Measurements from ENCODE around the gene SLC29A4. TPM values are rescaled to one million over a fixed set of nuclear protein-coding genes. Genes with fewer than 3 reads are reported as not detected.

SLC29A4 gene
- total RNA-seq, 1 experiment from 2014 or later = 27.7 TPM

- DNase-seq (ENCODE audit: low spot score) = no peak
- ChIA-PET CTCF (no interaction called here), POLR2A (ENCODE audit: low non-redundant PET) (no interaction called here)
- intact Hi-C loops (cut with micrococcal nuclease; ENCODE audit: unreplicated experiment) = no loop called here
- Histone ChIP-seq H3K4me1 (ENCODE audit: insufficient read depth, low read length, poor library complexity, severe bottlenecking) (no peaks in the 10 kb centered on the region), H3K27me3 (replicated peaks; ENCODE audit: insufficient read depth, low read depth, low read length, poor library complexity) (no peaks in the 10 kb centered on the region), H3K27ac (ENCODE audit: low read depth, low read length, poor library complexity, severe bottlenecking) (no peak overlapping the region), H3K4me3 (ENCODE audit: low read depth, low read length, poor library complexity, severe bottlenecking) (no peak overlapping the region), H3K36me3 (ENCODE audit: insufficient read depth, low read length, poor library complexity, severe bottlenecking) (peaks cover 9% of the 10 kb centered on the region), H3K9me3 (ENCODE audit: low read depth, low read length, poor library complexity, severe bottlenecking) (no peaks in the 10 kb centered on the region)
- no peak for TF ChIP-seq CTCF (conservative IDR thresholded peaks at IDR 0.05; ENCODE audit: low read depth, low read length)
- no TSS peak for BruUV-seq (replicated peaks)
Observed at GRCh38 chr7:5294169-5294987, 11.6 kb downstream of the SLC29A4 start.

DNA sequence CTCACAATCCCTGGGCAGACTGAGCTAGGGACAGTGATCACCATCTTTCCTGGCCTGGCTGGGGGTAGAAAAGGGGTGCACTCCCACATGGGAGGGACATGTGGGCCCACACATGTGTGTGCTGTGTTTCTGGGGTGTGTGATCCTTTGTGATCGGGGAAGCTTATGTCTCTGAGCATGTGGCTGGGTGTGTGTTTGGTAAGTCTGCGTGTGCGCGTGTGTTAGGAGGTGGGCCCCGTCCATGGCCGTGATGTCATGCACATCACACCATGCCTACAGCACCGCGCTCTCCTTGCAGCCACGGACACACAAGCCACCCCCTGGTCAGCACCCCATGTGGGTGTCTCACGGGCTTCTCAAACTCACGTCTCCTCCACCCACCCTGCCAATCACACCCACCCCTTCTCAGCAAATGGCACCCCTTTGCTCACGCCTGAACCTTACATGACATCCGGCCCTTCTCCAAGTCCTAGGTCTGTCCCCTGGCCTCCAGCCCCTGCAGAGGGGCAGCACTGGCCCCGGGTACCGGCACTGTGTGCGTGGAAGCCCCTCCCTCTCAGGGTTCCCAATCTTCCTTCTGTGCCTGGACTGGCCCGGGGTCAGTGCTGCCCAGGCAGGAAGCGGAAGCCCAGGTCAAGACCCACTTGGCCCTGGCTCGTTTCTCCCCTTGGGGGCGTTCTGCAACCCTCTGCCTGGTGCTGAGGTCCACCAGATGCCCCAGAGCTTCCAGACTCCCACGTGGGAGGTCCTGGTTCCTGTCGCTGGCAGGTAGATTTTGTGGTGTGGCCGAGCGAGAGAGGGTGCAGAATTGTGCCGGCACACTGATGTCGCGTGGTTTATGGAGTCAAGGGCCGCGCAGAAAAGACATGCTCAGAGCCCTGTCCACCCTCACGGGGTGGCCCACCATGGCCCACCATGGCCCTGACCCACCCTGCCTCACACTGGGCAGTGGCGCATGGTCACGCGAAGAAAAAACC, 12.6 kb downstream of the SLC29A4 start:
- intact Hi-C loops (cut with micrococcal nuclease; ENCODE audit: unreplicated experiment) = no loop called here
- Histone ChIP-seq H3K9me3 (ENCODE audit: low read depth, low read length, poor library complexity, severe bottlenecking) (no peaks in the 10 kb centered on the region), H3K4me1 (ENCODE audit: insufficient read depth, low read length, poor library complexity, severe bottlenecking) (no peaks in the 10 kb centered on the region), H3K27ac (ENCODE audit: low read depth, low read length, poor library complexity, severe bottlenecking) (no peak overlapping the region), H3K27me3 (replicated peaks; ENCODE audit: insufficient read depth, low read depth, low read length, poor library complexity) (no peaks in the 10 kb centered on the region), H3K4me3 (ENCODE audit: low read depth, low read length, poor library complexity, severe bottlenecking) (no peak overlapping the region), H3K36me3 (ENCODE audit: insufficient read depth, low read length, poor library complexity, severe bottlenecking) (peaks cover 9% of the 10 kb centered on the region)
- DNase-seq (ENCODE audit: low spot score) = no peak
- ChIA-PET POLR2A (ENCODE audit: low non-redundant PET) (no interaction called here), CTCF (no interaction called here)
- no TSS peak for BruUV-seq (replicated peaks)
- TF ChIP-seq CTCF (conservative IDR thresholded peaks at IDR 0.05; ENCODE audit: low read depth, low read length) (no peak), EZH2 (IDR thresholded peaks at IDR 0.05; ENCODE audit: borderline replicate concordance, low read depth, low read length, poor library complexity, severe bottlenecking) (no peak)

DNA sequence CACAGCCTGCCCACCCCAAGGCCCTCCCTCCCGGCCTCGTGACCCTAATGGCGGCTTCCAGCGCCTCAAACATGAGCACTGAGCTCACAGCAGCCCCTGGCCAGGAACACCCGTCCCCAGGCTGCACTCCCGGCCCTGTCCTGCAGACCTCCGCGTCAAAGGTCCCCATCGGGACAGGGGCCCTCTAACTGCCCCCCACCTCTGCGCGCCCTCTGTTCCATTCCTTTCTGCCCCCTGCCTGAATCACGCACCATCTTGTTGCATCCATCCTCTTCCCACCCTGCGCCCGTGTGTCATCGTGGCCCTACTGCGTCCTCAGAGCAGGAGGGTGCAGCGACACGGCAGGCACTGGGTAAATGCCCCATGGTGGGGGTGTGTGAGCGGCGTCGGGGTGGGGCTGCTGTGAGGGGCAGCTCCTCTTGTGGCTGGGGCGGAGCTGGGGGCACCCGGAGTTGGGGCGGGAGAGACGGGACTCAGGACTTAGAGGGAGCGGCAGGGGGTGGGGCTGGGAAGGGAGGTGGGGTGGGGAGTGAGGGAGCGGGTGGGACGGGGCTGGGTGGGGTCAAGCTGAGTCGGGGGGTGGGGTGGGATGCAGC, 13.4 kb downstream of the SLC29A4 start:
- DNase-seq (ENCODE audit: low spot score) = no peak
- peaks cover 9% of the 10 kb centered on the region for H3K36me3 ChIP-seq (ENCODE audit: insufficient read depth, low read length, poor library complexity, severe bottlenecking)
- H3K4me3 ChIP-seq (ENCODE audit: low read depth, low read length, poor library complexity, severe bottlenecking) = no peak overlapping the region
- no peaks in the 10 kb centered on the region for H3K27me3 ChIP-seq (replicated peaks; ENCODE audit: insufficient read depth, low read depth, low read length, poor library complexity)
- H3K4me1 ChIP-seq (ENCODE audit: insufficient read depth, low read length, poor library complexity, severe bottlenecking) = no peaks in the 10 kb centered on the region
- no peak overlapping the region for H3K27ac ChIP-seq (ENCODE audit: low read depth, low read length, poor library complexity, severe bottlenecking)
- H3K9me3 ChIP-seq (ENCODE audit: low read depth, low read length, poor library complexity, severe bottlenecking) = no peaks in the 10 kb centered on the region
- ChIA-PET POLR2A (ENCODE audit: low non-redundant PET) (no interaction called here), CTCF (no interaction called here)
- intact Hi-C loops (cut with micrococcal nuclease; ENCODE audit: unreplicated experiment) = no loop called here
- BruUV-seq (replicated peaks) = no TSS peak
- TF ChIP-seq CTCF (conservative IDR thresholded peaks at IDR 0.05; ENCODE audit: low read depth, low read length) (no peak), EZH2 (IDR thresholded peaks at IDR 0.05; ENCODE audit: borderline replicate concordance, low read depth, low read length, poor library complexity, severe bottlenecking) (no peak)

Data from A673 (cell line).